ENCODE results near the gene PTPRA.

PTPRA gene

GRCh38 chr20:2899243-2899642 is 26.0 kb downstream of the PTPRA start:
- TF ChIP-seq, protein P1, sequence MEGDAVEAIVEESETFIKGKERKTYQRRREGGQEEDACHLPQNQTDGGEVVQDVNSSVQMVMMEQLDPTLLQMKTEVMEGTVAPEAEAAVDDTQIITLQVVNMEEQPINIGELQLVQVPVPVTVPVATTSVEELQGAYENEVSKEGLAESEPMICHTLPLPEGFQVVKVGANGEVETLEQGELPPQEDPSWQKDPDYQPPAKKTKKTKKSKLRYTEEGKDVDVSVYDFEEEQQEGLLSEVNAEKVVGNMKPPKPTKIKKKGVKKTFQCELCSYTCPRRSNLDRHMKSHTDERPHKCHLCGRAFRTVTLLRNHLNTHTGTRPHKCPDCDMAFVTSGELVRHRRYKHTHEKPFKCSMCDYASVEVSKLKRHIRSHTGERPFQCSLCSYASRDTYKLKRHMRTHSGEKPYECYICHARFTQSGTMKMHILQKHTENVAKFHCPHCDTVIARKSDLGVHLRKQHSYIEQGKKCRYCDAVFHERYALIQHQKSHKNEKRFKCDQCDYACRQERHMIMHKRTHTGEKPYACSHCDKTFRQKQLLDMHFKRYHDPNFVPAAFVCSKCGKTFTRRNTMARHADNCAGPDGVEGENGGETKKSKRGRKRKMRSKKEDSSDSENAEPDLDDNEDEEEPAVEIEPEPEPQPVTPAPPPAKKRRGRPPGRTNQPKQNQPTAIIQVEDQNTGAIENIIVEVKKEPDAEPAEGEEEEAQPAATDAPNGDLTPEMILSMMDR (IDR thresholded peaks at IDR 0.05; ENCODE audit: borderline replicate concordance, insufficient read depth, low read depth, low read length), result no peak
- H3K4me3 ChIP-seq (ENCODE audit: low read depth, low read length), result no peak overlapping the region

- no peak overlapping the region for H3K4me3 ChIP-seq (ENCODE audit: low read depth, low read length)
- TF ChIP-seq, protein P1 (IDR thresholded peaks at IDR 0.05; ENCODE audit: borderline replicate concordance, insufficient read depth, low read depth, low read length), result no peak
Measured at GRCh38 chr20:2900845-2901592, 27.7 kb downstream of the PTPRA start.

DNA sequence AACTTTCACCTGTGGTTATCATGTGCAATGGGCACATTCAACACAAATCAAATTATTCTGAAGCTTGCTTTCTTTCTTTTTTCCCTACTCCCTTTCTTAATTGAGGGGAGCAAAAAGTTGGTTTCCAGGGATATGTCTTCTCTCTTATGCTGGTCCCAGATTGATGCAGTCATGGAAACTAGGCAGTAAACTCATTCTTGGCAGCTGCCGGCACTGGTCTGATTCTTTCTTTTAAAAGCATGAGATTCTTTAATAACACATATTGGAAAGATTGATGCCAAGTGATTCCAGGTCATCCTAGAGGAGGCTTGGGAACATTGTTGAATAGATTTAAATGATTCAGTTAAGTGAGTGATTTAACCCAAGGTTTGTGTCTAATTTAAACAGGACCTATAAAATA is 29.0 kb downstream of the PTPRA start:
- TF ChIP-seq, protein P1 (IDR thresholded peaks at IDR 0.05; ENCODE audit: borderline replicate concordance, insufficient read depth, low read depth, low read length), result no peak
- no peak overlapping the region for H3K4me3 ChIP-seq (ENCODE audit: low read depth, low read length)

DNA sequence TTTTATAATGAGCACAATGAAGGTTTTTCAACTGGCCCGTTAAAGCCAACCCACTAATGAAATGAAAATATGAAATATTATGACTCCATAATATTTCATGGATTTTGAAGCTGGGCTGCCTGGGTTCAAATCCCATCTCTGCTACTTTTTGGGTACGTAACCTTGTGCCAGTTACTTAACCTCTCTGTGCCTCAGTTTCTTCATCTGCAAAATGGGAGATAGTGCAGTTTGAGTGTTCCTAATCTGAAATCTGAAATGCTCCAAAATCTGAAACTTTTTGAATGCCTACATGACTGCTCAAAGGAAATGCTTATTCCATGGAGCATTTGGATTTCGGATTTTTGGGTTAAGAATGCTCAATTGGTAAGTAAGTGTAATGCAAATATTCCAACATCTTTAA is 29.5 kb downstream of the PTPRA start:
- no peak overlapping the region for H3K4me3 ChIP-seq (ENCODE audit: low read depth, low read length)
- TF ChIP-seq, protein P1 (IDR thresholded peaks at IDR 0.05; ENCODE audit: borderline replicate concordance, insufficient read depth, low read depth, low read length), result no peak

DNA sequence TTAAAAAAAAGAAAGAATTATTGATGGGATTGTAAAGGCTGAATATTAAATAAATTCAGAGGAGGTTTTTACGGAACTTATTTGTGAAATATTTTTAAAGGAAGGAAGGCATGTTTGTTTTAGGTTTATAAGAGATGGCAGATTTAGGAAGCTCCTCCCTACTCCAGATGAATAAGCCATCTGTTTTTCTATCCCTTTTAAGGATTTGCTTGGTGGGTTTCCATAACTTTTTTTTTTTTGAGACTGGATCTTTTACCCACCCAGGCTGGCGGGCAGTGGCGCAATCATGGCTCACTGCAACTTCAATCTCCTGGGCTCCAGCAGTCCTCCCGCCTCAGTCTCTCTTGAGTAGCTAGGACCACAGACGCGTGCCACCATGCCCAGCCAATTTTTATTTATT is 30.4 kb downstream of the PTPRA start:
- H3K4me3 ChIP-seq (ENCODE audit: low read depth, low read length), result no peak overlapping the region
- TF ChIP-seq, protein P1 (IDR thresholded peaks at IDR 0.05; ENCODE audit: borderline replicate concordance, insufficient read depth, low read depth, low read length), result no peak

DNA sequence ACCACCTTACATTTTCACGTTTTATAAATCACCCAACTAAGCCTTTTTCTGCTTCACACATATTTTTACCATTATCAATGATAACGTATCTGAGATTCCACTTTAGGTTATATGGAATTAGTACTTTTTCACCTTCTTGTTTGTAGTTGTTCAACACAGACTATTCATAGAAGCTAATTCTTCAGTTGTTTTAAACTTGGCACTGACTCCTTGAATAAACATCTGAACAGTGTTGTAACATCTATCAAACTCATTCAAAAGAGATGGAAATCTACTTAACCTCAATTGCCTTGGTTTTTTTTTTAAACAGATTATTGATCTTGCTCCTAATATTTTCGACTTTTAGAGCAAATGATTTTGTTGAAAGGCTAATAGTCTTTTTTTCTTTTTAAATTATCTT is 34.2 kb downstream of the PTPRA start:
- TF ChIP-seq, protein P1 (IDR thresholded peaks at IDR 0.05; ENCODE audit: borderline replicate concordance, insufficient read depth, low read depth, low read length), result no peak
- H3K4me3 ChIP-seq (ENCODE audit: low read depth, low read length), result no peak overlapping the region

DNA sequence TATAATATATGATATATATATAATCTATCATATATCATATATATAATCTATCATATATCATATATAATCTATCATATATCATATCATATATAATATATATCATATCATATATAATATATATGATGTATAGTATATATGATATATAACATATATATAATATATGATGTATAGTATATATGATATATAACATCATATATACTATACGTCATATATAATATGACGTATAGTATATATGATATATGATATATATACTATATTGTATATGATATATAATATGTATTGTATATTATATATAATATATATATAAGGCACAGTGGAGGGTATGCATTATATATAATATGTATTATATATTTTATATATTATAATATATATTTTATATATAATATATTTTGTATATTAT is 36.7 kb downstream of the PTPRA start:
- H3K4me3 ChIP-seq (ENCODE audit: low read depth, low read length), result no peak overlapping the region

More for the DNA sequence above, 36.7 kb downstream of the PTPRA start:
- TF ChIP-seq, protein P1 (IDR thresholded peaks at IDR 0.05; ENCODE audit: borderline replicate concordance, insufficient read depth, low read depth, low read length), result no peak

Measured in GM12875 (cell line).